Tibial artery (tissue), 4 donors: ENCODE results near the gene TOMM7.

Experiments used
- DNase-seq, 2 donors: peaks; one replicate each; pipeline ENCODE4 v3.0.0-alpha.2; 2019
- H3K27ac ChIP-seq, 2 donors: fragments of 200-600 bp; sonication (generic) in 1 of 2; 1 replicate in 1 of 2; 2 replicates in 1 of 2; pipeline ENCODE4 v1.5.1; 2018 to 2019; ENCODE audit warnings: mild to moderate bottlenecking in 1 of 2
- H3K27me3 ChIP-seq, 2 donors: fragments of 200-600 bp; sonication (generic) in 1 of 2; one replicate each; pipeline versions ENCODE4 v1.5.1 to v1.6.0; 2016 to 2019
- H3K36me3 ChIP-seq, 3 donors: fragments of 200-600 bp; sonication (generic) in 2 of 3; one replicate each; pipeline ENCODE4 v1.5.1; 2016 to 2019; ENCODE audit warnings: mild to moderate bottlenecking in 2 of 3
- H3K4me1 ChIP-seq, 4 donors: fragments of 200-600 bp; sonication (generic) in 2 of 4; 1 replicate in 3 of 4; 2 replicates in 1 of 4; pipeline ENCODE4 v1.5.1; 2016 to 2019
- H3K4me3 ChIP-seq, 2 donors: fragments of 200-600 bp; sonication (generic) in 1 of 2; 1 replicate in 1 of 2; 2 replicates in 1 of 2; pipeline ENCODE4 v1.5.1; 2018 to 2019; ENCODE audit warnings: mild to moderate bottlenecking in 2 of 2
- H3K9me3 ChIP-seq, 3 donors: fragments of 200-600 bp; sonication (generic) in 1 of 3; one replicate each; pipeline ENCODE4 v1.5.1; 2016 to 2019
- CTCF ChIP-seq, 2 experiments: fragments of 200-600 bp in 1 of 2; fragments of 450-650 bp in 1 of 2; IDR thresholded peaks; one replicate each; pipeline ENCODE4 v1.5.1; 2017 to 2019; ENCODE audit warnings: antibody characterized with exemption in 2 of 2, mild to moderate bottlenecking in 1 of 2, moderate library complexity in 1 of 2
- intact Hi-C: fragments of 100-400 bp; cut with DNase I; formaldehyde crosslinking; loops from one replicate; pipeline ENCODE4 v1.15.0; 2023; ENCODE audit warnings: low total_unique reads

The TOMM7 gene

GRCh38 chr7:22845221-22845834 lies 22.7 kb upstream of the TOMM7 start:
- no peak for TF ChIP-seq CTCF (IDR thresholded peaks at IDR 0.05)
- intact Hi-C loops, result no loop called here
- Histone ChIP-seq H3K4me1 (no peaks in the 10 kb centered on the region), H3K27me3 (no peaks in the 10 kb centered on the region), H3K9me3 (no peaks in the 10 kb centered on the region), H3K36me3 (no peaks in the 10 kb centered on the region), H3K4me3 (no peak overlapping the region), H3K27ac (no peak overlapping the region)
- no peak for DNase-seq

- DNase-seq, result no peak
- TF ChIP-seq CTCF (IDR thresholded peaks at IDR 0.05), result no peak
- H3K36me3 ChIP-seq, result no peaks in the 10 kb centered on the region
- H3K9me3 ChIP-seq, result no peaks in the 10 kb centered on the region
- no peak overlapping the region for H3K4me3 ChIP-seq
- H3K27ac ChIP-seq, result no peak overlapping the region
- intact Hi-C loops, result no loop called here
- no peaks in the 10 kb centered on the region for H3K4me1 ChIP-seq
- H3K27me3 ChIP-seq, result no peaks in the 10 kb centered on the region
Observed at GRCh38 chr7:22843681-22844309, 21.1 kb upstream of the TOMM7 start.

GRCh38 chr7:22842973-22843372 lies 20.3 kb upstream of the TOMM7 start:
- no peaks in the 10 kb centered on the region for H3K27me3 ChIP-seq
- intact Hi-C loops, result no loop called here
- no peaks in the 10 kb centered on the region for H3K36me3 ChIP-seq
- no peaks in the 10 kb centered on the region for H3K4me1 ChIP-seq
- no peak overlapping the region for H3K27ac ChIP-seq
- H3K4me3 ChIP-seq, result no peak overlapping the region
- H3K9me3 ChIP-seq, result no peaks in the 10 kb centered on the region
- no peak for TF ChIP-seq CTCF (IDR thresholded peaks at IDR 0.05)
- DNase-seq, result no peak

GRCh38 chr7:22842383-22842941 lies 19.8 kb upstream of the TOMM7 start:
- Histone ChIP-seq H3K4me3 (no peak overlapping the region), H3K27ac (no peak overlapping the region), H3K36me3 (no peaks in the 10 kb centered on the region), H3K4me1 (no peaks in the 10 kb centered on the region), H3K9me3 (no peaks in the 10 kb centered on the region), H3K27me3 (no peaks in the 10 kb centered on the region)
- no peak for DNase-seq
- TF ChIP-seq CTCF (IDR thresholded peaks at IDR 0.05), result no peak
- intact Hi-C loops, result no loop called here

GRCh38 chr7:22841954-22842353 lies 19.3 kb upstream of the TOMM7 start:
- intact Hi-C loops, result no loop called here
- H3K4me3 ChIP-seq, result no peak overlapping the region
- no peaks in the 10 kb centered on the region for H3K9me3 ChIP-seq
- no peak overlapping the region for H3K27ac ChIP-seq
- no peak for TF ChIP-seq CTCF (IDR thresholded peaks at IDR 0.05)
- no peaks in the 10 kb centered on the region for H3K36me3 ChIP-seq
- H3K4me1 ChIP-seq, result no peaks in the 10 kb centered on the region
- DNase-seq, result peak; percentile 66 to 76
- H3K27me3 ChIP-seq, result no peaks in the 10 kb centered on the region
